Activated CD4-positive, alpha-beta T cell treated with anti-CD3 and anti-CD28 coated beads, Interleukin-2, amount 10 ng/mL, durations not matched to agents 7 days and 5 days (primary cell): Measurements from ENCODE around the gene TGFB2. TPM values are rescaled to one million over a fixed set of nuclear protein-coding genes. Genes with fewer than 3 reads are reported as not detected.
A peak's percentile ranks its signal among the peaks of the same experiment; 100 is the strongest.

Source experiments
- CTCF ChIA-PET: fragments of 350-600 bp; sonication (Branson Sonifier 250); formaldehyde crosslinking; loops from one replicate; lab custom pipeline; 2021; ENCODE audit warnings: antibody characterized with exemption; lab: Charles Lee
- POLR2A ChIA-PET: fragments of 350-600 bp; sonication (Branson Sonifier 250); formaldehyde crosslinking; loops from one replicate; lab custom pipeline; 2021; ENCODE audit warnings: antibody characterized with exemption; lab: Charles Lee
- DNase-seq: peaks from one replicate; pipeline ENCODE4 v3.0.0-alpha.2; 2020
- H3K27ac Mint-ChIP-seq: one replicate; pipeline ENCODE4 v1.8.0; 2021; ENCODE audit warnings: mild to moderate bottlenecking, moderate library complexity, mixed read lengths
- H3K27me3 Mint-ChIP-seq: one replicate; pipeline ENCODE4 v1.8.0; 2021; ENCODE audit warnings: mixed read lengths
- H3K36me3 Mint-ChIP-seq: one replicate; pipeline ENCODE4 v1.8.0; 2021; ENCODE audit warnings: low read depth, mixed read lengths
- H3K4me1 Mint-ChIP-seq: one replicate; pipeline ENCODE4 v1.8.0; 2021; ENCODE audit warnings: mixed read lengths
- H3K4me3 Mint-ChIP-seq: one replicate; pipeline ENCODE4 v1.8.0; 2021; ENCODE audit warnings: mild to moderate bottlenecking, moderate library complexity, mixed read lengths
- H3K9me3 Mint-ChIP-seq: one replicate; pipeline ENCODE4 v1.8.0; 2021; ENCODE audit warnings: mixed read lengths
- total RNA-seq, 2 experiments: library from RNA; stranded (reverse); gene quantifications; one replicate each; pipeline ENCODE4 v1.2.3, GENCODE V29; 2021

Gene TGFB2
- total RNA-seq, result not detected

- ChIA-PET CTCF (interaction anchor here (1.0 kb wide), 1 partner anchor 27 kb away, joined by 4 read pairs; no protein-coding TSS in a partner anchor), POLR2A (interaction anchor here (0.7 kb wide), 2 partner anchors 11 to 60 kb away, joined by 3 to 4 read pairs; no protein-coding TSS in a partner anchor)
- Mint-ChIP-seq H3K36me3 (no peaks in the 10 kb centered on the region), H3K27ac (peak within 1 kb of the TSS; percentile 14), H3K27me3 (peaks cover 40% of the 10 kb centered on the region), H3K4me1 (no peaks in the 10 kb centered on the region), H3K9me3 (no peaks in the 10 kb centered on the region), H3K4me3 (no peak within 1 kb of the TSS)
- no peak for DNase-seq
These were observed at the start of gene TGFB2 for GRCh38 chr1:218344814-218345672. TSS of gene TGFB2 (plus strand) at chr1:218345336. CDS start at chr1:218346702, 1,366 bp downstream.

- CTCF ChIA-PET, result interaction anchor here (1.2 kb wide), 1 partner anchor 11 kb away, joined by 3 read pairs; the partner anchor contains the start of gene RRP15
- no peaks in the 10 kb centered on the region for H3K9me3 Mint-ChIP-seq
These were observed 49.0 kb upstream of the TGFB2 start for GRCh38 chr1:218296162-218296561.

GRCh38 chr1:218297461-218297860, 47.7 kb upstream of the TGFB2 start:
- Mint-ChIP-seq H3K36me3 (peaks cover under 1% of the 10 kb centered on the region), H3K27ac (no peak overlapping the region), H3K9me3 (no peaks in the 10 kb centered on the region), H3K4me3 (no peak overlapping the region), H3K4me1 (peaks cover 4% of the 10 kb centered on the region), H3K27me3 (no peaks in the 10 kb centered on the region)
- POLR2A ChIA-PET, result no interaction called here
- CTCF ChIA-PET, result no interaction called here
- no peak for DNase-seq

More at GRCh38 chr1:218296162-218296561, 49.0 kb upstream of the TGFB2 start:
- no peaks in the 10 kb centered on the region for H3K36me3 Mint-ChIP-seq
- H3K4me1 Mint-ChIP-seq, result no peaks in the 10 kb centered on the region
- H3K4me3 Mint-ChIP-seq, result no peak overlapping the region
- H3K27ac Mint-ChIP-seq, result no peak overlapping the region
- POLR2A ChIA-PET, result no interaction called here
- no peaks in the 10 kb centered on the region for H3K27me3 Mint-ChIP-seq
- no peak for DNase-seq

- ChIA-PET CTCF (no interaction called here), POLR2A (no interaction called here)
- DNase-seq, result no peak
- Mint-ChIP-seq H3K4me3 (no peak overlapping the region), H3K9me3 (no peaks in the 10 kb centered on the region), H3K4me1 (peaks cover 6% of the 10 kb centered on the region), H3K27me3 (no peaks in the 10 kb centered on the region), H3K27ac (no peak overlapping the region), H3K36me3 (peaks cover 2% of the 10 kb centered on the region)
These were observed 47.3 kb upstream of the TGFB2 start for GRCh38 chr1:218297867-218298266.

- DNase-seq, result no peak
- peaks cover 9% of the 10 kb centered on the region for H3K4me1 Mint-ChIP-seq
- no peaks in the 10 kb centered on the region for H3K9me3 Mint-ChIP-seq
- H3K27me3 Mint-ChIP-seq, result no peaks in the 10 kb centered on the region
- H3K4me3 Mint-ChIP-seq, result no peak overlapping the region
- no peak overlapping the region for H3K27ac Mint-ChIP-seq
- POLR2A ChIA-PET, result no interaction called here
- H3K36me3 Mint-ChIP-seq, result peaks cover 2% of the 10 kb centered on the region
- CTCF ChIA-PET, result interaction anchor here (0.5 kb wide), 1 partner anchor 13 kb away, joined by 3 read pairs; no protein-coding TSS in a partner anchor
These were observed 46.7 kb upstream of the TGFB2 start for GRCh38 chr1:218298398-218298797.

- H3K4me3 Mint-ChIP-seq, result no peak overlapping the region
- H3K27me3 Mint-ChIP-seq, result no peaks in the 10 kb centered on the region
- no peak overlapping the region for H3K27ac Mint-ChIP-seq
- H3K9me3 Mint-ChIP-seq, result no peaks in the 10 kb centered on the region
- POLR2A ChIA-PET, result no interaction called here
- CTCF ChIA-PET, result no interaction called here
- peaks cover 11% of the 10 kb centered on the region for H3K4me1 Mint-ChIP-seq
- peaks cover 4% of the 10 kb centered on the region for H3K36me3 Mint-ChIP-seq
- DNase-seq, result no peak
These were observed 45.7 kb upstream of the TGFB2 start for GRCh38 chr1:218299416-218299815.

- H3K9me3 Mint-ChIP-seq, result no peaks in the 10 kb centered on the region
- H3K27ac Mint-ChIP-seq, result no peak overlapping the region
- peaks cover 14% of the 10 kb centered on the region for H3K4me1 Mint-ChIP-seq
- DNase-seq, result no peak
- ChIA-PET POLR2A (no interaction called here), CTCF (no interaction called here)
- no peak overlapping the region for H3K4me3 Mint-ChIP-seq
- H3K27me3 Mint-ChIP-seq, result no peaks in the 10 kb centered on the region
- peaks cover 4% of the 10 kb centered on the region for H3K36me3 Mint-ChIP-seq
These were observed 43.9 kb upstream of the TGFB2 start for GRCh38 chr1:218301217-218301616.

- ChIA-PET CTCF (no interaction called here), POLR2A (no interaction called here)
- no peak for DNase-seq
- Mint-ChIP-seq H3K4me1 (peaks cover 14% of the 10 kb centered on the region), H3K9me3 (no peaks in the 10 kb centered on the region), H3K4me3 (no peak overlapping the region), H3K27me3 (no peaks in the 10 kb centered on the region), H3K36me3 (peaks cover 5% of the 10 kb centered on the region), H3K27ac (no peak overlapping the region)
These were observed 43.0 kb upstream of the TGFB2 start for GRCh38 chr1:218302155-218302554.

GRCh38 chr1:218303176-218303879, 41.8 kb upstream of the TGFB2 start:
- Mint-ChIP-seq H3K4me1 (peaks cover 14% of the 10 kb centered on the region), H3K27ac (no peak overlapping the region), H3K4me3 (no peak overlapping the region), H3K9me3 (no peaks in the 10 kb centered on the region), H3K27me3 (no peaks in the 10 kb centered on the region), H3K36me3 (peaks cover 9% of the 10 kb centered on the region)
- POLR2A ChIA-PET, result no interaction called here
- CTCF ChIA-PET, result no interaction called here
- no peak for DNase-seq

- DNase-seq, result no peak
- no peak overlapping the region for H3K4me3 Mint-ChIP-seq
- H3K9me3 Mint-ChIP-seq, result no peaks in the 10 kb centered on the region
- H3K27ac Mint-ChIP-seq, result no peak overlapping the region
- no peaks in the 10 kb centered on the region for H3K27me3 Mint-ChIP-seq
- peaks cover 13% of the 10 kb centered on the region for H3K36me3 Mint-ChIP-seq
- POLR2A ChIA-PET, result no interaction called here
- CTCF ChIA-PET, result no interaction called here
- peaks cover 14% of the 10 kb centered on the region for H3K4me1 Mint-ChIP-seq
These were observed 40.7 kb upstream of the TGFB2 start for GRCh38 chr1:218304281-218305039.

- no peaks in the 10 kb centered on the region for H3K9me3 Mint-ChIP-seq
- no peak overlapping the region for H3K27ac Mint-ChIP-seq
- no peaks in the 10 kb centered on the region for H3K27me3 Mint-ChIP-seq
- peaks cover 14% of the 10 kb centered on the region for H3K36me3 Mint-ChIP-seq
- ChIA-PET CTCF (no interaction called here), POLR2A (no interaction called here)
- peaks cover 14% of the 10 kb centered on the region for H3K4me1 Mint-ChIP-seq
- H3K4me3 Mint-ChIP-seq, result no peak overlapping the region
- no peak for DNase-seq
These were observed 39.6 kb upstream of the TGFB2 start for GRCh38 chr1:218305472-218306064.

GRCh38 chr1:218312509-218312908, 32.6 kb upstream of the TGFB2 start:
- POLR2A ChIA-PET, result no interaction called here
- Mint-ChIP-seq H3K27me3 (no peaks in the 10 kb centered on the region), H3K4me1 (no peaks in the 10 kb centered on the region), H3K27ac (no peak overlapping the region), H3K9me3 (no peaks in the 10 kb centered on the region), H3K4me3 (no peak overlapping the region), H3K36me3 (peaks cover 23% of the 10 kb centered on the region)
- CTCF ChIA-PET, result interaction anchor here (0.6 kb wide), 1 partner anchor 10 kb away, joined by 3 read pairs; no protein-coding TSS in a partner anchor
- DNase-seq, result no peak
